IMR-90 (cell line): ENCODE data around the gene COL4A5.

Experiments
- MXI1 ChIP-seq: IDR thresholded peaks from 2 replicates; pipeline ENCODE4 v1.6.1; 2012; ENCODE audit warnings: low read depth, mild to moderate bottlenecking, low read length, moderate library complexity, borderline replicate concordance
- POLR2A ChIP-seq: IDR thresholded peaks from 2 replicates; pipeline ENCODE4 v1.6.1; 2012; ENCODE audit warnings: mild to moderate bottlenecking, low read depth, low read length
- TF ChIP-seq, protein P1 (sequence below): conservative IDR thresholded peaks from 2 replicates; pipeline ENCODE4 v1.5.1; 2012; ENCODE audit warnings: mild to moderate bottlenecking, low read depth, low read length, improper control_type of control experiment
- TF ChIP-seq, protein P2 (sequence below): fragments of 150-350 bp; IDR thresholded peaks from 2 replicates; pipeline ENCODE4 v1.6.1; 2016; ENCODE audit warnings: low read depth, mild to moderate bottlenecking, low read length, moderate library complexity, borderline replicate concordance

DNA sequence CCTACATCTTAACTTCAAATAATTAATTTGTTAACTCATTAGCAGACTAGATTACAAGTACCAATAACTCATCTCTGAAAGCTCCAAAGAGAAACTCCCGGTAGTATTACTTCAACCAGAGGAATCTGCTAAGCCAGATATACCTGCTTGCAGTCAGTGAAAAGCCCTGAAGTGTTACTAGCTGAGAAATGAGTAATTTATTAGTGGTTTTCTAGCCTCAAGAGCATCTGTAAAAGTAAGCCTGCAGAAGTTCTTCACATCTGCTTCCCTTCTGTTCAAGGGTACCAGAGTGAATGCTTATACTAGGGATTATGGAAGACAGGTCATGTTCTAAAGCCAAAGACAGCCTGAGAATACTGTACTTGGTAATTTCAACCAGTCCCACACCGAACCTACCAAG, 262.0 kb downstream of the COL4A5 start:
- TF ChIP-seq, protein P1, sequence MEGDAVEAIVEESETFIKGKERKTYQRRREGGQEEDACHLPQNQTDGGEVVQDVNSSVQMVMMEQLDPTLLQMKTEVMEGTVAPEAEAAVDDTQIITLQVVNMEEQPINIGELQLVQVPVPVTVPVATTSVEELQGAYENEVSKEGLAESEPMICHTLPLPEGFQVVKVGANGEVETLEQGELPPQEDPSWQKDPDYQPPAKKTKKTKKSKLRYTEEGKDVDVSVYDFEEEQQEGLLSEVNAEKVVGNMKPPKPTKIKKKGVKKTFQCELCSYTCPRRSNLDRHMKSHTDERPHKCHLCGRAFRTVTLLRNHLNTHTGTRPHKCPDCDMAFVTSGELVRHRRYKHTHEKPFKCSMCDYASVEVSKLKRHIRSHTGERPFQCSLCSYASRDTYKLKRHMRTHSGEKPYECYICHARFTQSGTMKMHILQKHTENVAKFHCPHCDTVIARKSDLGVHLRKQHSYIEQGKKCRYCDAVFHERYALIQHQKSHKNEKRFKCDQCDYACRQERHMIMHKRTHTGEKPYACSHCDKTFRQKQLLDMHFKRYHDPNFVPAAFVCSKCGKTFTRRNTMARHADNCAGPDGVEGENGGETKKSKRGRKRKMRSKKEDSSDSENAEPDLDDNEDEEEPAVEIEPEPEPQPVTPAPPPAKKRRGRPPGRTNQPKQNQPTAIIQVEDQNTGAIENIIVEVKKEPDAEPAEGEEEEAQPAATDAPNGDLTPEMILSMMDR = no peak
- no peak for TF ChIP-seq POLR2A
- TF ChIP-seq, protein P2, sequence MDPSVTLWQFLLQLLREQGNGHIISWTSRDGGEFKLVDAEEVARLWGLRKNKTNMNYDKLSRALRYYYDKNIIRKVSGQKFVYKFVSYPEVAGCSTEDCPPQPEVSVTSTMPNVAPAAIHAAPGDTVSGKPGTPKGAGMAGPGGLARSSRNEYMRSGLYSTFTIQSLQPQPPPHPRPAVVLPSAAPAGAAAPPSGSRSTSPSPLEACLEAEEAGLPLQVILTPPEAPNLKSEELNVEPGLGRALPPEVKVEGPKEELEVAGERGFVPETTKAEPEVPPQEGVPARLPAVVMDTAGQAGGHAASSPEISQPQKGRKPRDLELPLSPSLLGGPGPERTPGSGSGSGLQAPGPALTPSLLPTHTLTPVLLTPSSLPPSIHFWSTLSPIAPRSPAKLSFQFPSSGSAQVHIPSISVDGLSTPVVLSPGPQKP = no peak
- no peak for TF ChIP-seq MXI1
